SK-N-DZ (cell line): ENCODE measurements around the gene TSPYL1.
"Not testable (repeated sequence)": the region's sequence is repeated elsewhere in the genome, so short reads cannot be mapped to it uniquely, and the experiment has no call there.

Source experiments
- DNase-seq: peaks from one replicate; pipeline ENCODE4 v3.0.0-alpha.2; 2015; ENCODE audit warnings: low spot score

The TSPYL1 gene

DNA sequence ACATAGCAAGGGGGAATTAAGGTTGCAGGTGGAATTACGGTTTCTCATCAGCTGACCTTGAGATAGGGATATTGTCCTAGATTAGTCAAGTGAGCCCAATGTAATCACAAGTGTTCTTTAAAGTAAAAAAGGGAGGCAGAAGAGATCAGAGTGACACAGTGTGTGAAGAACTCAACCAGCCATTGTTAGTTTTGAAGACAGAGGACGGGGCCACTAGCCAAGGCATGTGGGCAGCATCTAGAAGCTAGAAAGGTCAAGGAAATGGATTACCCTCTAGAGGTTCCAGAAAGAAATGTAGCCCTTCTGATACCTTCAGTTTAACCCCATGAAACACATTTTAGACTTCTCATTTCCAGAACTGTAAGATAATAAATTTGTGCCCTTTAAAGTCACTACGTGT, 18.5 kb upstream of the TSPYL1 start:
- DNase-seq = no peak

DNA sequence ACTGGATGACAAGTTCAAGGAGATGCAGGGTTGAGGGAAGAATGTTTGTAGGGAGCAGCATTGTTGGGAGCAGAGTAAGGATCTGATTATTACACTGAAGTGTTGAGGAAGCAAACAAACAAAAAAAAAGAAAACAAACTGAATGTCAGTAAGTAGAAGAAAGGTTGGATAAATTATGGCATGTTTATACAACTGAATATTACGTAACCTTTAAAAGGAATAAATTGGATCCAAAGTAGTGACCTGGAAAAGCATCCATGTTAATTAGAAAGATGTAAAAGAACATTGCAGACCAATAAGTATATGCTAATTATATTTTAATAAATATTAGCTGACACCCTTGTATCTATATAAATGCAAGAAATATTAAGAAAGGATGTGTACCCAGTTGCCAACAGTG, 12.8 kb upstream of the TSPYL1 start:
- DNase-seq = no peak

DNA sequence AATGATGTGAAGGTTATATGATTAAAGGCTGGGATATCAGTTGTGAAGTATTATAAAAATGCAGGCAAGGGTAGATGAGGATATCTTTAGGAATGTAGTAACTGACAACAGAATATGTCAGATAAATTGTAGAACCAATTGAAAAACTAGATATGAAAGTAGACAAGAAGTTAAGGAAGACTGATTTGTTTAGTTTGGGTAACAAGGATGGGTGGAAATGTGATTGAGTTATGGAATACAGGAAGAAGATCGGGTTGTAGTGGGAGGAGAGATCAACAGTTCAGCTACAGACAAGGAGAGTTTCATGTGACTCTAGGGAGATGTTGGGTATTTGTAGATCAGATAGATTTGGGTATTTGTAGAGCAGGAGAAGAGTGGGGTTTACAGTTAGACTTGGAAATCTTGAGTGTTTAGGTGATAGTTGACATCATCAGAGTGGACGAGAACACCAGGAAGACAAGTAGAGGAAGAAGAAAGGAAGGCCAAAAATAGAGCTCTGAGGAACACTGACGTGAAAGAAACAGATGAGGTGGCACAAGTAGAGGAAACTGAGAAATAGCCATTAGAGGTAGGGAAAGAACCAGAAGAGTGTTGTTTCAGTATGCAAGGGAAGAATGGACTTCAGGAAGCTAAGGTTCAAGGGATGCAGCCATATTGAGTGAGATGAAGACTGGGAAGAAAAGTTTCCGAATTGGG, 12.1 kb upstream of the TSPYL1 start:
- no peak for DNase-seq

DNA sequence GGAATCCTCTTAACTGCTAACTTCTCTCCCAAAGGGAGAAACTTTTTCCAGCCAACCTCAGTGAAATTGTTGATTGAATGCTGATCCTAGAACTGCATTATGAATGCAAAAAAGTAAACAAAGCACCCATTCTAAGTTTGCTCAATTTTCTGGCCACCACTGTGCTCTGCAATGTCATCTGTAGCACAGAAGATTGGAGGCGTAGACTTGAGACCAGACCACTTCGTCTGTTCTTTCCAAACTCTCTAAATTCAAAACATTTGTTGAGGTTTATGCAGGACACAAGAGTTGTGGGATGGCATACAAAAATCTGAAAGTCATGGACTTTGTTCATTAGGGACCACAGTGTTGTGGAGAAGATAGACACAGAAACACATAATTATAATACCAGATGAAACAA, 11.1 kb upstream of the TSPYL1 start:
- DNase-seq = no peak

DNA sequence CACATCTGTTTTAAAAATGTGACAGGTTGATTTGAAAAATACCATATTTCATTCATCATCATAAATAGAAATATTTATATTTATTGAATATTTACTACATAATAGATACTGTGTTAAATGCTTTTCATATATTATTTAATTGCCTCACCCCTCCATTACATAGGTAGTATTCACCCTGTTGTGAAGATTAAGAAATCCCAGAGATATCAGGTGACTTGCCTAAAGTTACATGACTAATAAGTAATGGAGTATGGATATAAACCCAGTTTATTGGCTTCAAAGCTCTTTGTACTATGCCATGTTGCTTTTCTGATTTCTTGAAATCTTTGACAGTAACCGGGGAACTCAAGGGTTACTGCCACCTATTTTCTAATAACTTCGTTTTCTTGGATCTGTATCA, 10.1 kb upstream of the TSPYL1 start:
- no peak for DNase-seq

DNA sequence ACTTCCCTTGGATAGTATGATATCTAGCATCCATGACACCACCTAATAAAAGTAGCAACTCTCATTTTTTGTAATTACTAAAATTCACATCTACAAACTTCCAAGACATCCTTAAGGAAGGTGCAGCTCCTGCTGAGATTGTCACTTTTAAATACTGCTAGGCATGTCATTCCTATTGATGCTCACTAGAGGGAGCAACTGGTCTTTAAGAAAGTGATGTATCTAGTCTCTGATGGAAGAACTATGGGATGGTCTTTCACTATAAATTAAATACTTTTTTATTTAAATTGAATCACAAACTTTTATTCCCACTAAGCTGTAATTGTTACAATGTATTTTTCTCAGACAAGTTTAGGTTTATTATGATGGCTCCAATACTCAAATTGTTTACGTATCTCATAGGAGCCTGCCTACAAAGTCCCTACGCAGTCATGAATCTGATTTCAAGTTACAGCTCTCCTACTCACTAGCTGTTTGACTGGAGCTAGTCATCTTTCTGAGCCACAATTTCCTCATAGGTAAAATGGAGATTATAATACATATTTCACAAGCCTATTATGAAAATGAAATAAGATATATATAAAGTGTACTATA, 8.1 kb upstream of the TSPYL1 start:
- peak; percentile 61 for DNase-seq

DNA sequence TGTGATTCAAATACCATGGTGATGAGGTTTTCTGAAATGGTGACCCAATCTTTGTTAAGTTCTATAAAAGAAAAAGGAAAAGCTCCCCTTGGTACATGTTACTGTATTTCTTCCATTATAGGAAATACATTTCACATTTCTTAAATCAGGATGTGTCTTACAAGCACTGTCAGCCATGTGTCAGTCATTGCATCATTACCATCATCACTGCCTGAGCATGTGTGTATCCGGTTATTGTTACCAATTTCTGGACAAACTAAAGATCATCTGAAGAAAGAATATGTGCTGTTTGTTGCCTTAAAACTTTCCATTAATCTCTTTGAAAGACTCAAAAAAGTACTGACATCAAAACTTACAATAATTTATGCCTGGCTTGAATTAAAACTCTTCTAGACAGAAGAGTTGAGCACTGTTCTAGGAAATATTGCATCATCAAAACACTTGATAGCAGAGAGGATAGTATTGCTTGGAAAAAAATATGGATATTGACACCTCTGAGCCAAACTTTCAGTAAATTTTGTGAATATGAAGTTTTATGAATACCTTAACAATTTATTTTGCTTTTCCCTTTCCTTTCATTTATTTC, 7.1 kb upstream of the TSPYL1 start:
- no peak for DNase-seq

DNA sequence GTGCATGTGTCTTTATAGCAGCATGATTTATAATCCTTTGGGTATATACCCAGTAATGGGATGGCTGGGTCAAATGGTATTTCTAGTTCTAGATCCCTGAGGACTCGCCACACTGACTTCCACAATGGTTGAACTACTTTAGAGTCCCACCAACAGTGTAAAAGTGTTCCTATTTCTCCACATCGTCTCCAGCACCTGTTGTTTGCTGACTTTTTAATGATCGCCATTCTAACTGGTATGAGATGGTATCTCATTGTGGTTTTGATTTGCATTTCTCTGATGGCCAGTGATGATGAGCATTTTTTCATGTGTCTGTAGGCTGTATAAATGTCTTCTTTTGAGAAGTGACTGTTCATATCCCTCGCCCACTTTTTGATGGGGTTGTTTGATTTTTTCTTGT, 5.3 kb upstream of the TSPYL1 start:
- DNase-seq = not testable (repeated sequence)

DNA sequence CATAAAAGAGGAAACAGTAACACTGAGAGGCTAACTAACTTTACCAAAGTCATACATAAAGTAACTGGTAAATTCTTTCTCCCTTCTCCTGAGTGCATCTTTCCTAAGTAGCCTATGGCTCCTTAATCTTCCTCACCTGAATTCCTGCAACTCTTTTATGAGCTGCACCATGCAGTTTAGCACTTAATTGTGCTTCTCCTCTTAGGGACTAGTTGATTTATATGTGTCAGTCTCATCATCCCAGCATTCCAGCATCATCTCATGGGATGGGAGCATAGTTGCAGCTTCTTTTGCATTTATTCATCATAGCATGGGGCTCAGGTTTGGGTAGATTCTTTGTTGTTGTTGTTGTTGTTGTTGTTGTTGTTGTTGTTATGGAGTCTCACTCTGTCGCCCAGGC, 3.5 kb upstream of the TSPYL1 start:
- DNase-seq = no peak

DNA sequence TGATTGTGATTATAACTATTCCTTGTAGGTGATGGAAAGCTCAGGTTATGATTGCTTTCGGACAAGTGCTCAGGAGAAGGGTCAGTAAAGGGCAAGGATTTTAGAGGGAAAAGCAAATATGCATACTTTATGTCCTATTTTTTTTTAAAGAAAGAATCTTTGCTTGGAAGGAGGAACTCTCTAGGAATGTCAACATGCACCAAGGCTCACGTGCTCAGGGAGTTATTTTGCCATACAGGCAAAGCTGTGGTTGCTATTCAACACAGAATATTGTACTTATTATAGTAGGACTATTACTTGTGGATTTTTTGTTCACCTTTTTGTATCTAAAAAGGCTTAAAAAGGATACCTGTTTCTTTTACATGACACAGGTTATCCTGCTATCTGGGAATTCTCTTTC, 3.0 kb upstream of the TSPYL1 start:
- DNase-seq = no peak

DNA sequence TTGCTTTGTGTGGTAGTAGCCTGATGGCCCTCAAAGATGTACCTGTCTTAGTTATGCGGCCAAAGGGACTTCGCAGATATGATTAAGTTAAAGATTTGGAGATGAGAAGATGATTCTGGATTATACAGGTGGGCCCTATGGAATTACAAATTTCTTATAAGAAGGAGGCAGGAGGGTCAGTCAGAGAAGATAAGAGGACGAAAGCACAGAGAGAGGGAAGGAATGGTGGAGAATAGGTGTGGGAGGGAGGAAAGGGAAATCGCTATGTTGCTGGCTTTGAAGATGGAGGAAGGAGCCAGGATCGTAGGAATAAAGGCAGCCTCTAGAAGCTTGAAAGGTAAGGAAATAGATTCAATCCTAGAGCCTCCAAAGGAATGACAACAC, 1.2 kb upstream of the TSPYL1 start:
- DNase-seq = no peak

DNA sequence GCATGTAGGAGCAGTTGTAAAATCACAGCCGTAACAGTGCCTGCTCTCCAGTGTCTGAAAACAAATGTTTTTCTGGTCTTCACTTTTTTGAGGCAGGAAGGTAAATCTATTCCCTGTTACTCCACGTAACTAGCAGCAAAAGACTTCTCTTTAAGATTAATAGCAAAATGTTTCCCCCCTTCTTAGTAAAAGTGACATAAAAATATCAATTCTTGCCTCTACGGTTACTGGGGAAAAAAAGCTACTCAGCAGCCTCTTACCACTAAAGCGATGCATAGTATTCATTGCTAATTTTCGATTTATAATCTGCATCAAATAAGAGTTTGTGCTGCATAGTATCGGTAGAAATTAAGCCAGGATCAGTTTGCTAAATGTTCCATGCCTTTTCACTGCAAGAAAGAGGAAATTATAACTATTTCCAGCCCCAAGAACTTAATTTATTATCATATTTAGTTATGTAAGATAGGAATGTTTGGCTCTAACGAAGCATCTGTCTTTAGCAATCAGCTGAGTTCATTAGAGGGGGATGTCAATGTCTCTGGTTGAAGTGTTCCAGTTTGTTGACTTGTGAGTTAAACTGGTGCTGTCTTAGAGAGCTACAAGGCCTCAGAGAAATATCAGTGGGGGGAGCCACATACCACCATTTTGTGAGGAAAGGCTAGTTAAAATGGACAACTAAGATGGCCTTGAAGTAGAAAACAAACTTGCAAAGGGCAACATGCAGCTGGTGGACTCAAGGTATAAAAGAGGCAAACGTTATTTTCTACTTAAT, 617 bp upstream of the TSPYL1 start:
- peak; percentile 14 for DNase-seq

DNA sequence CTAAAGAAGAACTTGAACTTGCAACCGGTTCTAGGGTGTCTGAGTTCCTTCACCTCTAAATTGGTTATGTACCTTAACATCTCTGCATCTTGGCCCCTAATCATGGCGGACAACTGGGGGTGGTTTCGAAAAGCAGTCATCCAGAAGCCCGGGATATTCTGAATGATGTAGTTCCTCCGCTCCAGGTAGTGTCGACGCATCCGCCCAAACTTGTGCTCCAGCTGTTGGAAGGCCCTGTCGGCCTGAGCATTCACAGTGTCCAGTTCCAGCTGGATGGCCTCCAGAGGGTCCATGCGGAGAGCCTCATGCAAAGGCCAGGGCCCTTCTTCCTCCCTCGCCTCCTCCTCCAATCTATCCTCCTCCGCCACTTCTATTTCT, 887 bp downstream of the TSPYL1 start:
- no peak for DNase-seq

DNA sequence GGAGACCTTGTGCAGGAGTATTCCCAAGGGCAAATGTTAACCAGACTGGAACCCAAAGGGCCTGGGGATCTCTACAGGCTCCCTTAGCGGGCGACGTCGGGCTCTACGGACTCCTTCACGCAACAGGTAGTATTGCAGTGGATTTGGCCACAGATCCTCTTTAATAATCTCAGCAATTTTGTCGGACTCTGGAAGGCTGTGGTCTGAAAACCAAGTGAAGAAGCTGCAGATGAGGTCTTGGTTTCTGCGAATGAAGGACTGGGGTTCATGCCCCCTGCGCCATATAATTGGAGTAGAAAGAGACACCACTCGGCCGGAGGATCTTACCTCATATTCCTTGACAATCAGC, 1.3 kb downstream of the TSPYL1 start:
- DNase-seq = no peak

DNA sequence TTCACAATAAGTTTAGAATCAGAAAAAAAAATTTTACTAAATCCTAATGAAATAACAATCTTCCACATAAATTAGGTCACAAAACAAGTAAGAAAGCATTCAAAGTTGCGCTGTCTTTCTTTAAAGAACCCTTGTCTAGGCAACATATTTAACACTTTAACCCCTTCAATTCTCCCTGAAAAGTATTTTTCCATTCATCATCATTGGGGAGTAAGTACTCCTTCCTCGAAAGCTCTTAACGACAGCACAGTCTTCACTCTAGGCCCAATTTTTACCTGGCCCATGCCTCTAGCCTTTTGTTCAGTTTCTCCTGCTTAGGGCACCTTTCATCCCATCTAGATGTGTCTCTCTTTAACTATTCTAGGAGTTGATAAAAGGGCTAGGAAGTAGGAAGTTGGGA, 2.6 kb downstream of the TSPYL1 start:
- DNase-seq = no peak

DNA sequence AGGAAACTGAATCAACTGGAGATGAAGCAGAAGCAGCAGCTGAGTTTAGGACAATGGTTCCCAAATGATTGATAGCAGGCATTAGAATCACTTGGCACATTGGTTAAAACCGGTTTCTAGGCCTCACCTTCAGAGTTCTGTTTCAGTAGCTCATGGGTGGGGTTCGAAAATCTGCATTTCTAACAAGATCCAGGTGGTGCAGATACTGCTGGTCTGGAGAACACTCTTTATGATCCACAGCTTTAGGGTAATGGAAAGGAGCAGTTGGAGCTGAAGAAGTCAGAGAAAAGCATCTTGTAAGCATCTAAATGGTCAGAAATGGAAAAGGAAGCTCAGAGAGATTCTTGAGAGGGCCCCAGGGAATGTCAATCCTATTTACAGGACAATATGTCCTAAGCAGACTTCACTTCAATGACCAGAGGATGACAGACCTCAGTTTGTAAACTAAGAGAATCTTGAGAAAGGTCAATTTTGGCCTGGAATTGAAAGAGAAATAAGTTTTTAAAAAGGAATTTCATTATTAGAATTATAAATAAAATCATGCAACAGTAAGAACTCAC, 8.5 kb downstream of the TSPYL1 start:
- no peak for DNase-seq

DNA sequence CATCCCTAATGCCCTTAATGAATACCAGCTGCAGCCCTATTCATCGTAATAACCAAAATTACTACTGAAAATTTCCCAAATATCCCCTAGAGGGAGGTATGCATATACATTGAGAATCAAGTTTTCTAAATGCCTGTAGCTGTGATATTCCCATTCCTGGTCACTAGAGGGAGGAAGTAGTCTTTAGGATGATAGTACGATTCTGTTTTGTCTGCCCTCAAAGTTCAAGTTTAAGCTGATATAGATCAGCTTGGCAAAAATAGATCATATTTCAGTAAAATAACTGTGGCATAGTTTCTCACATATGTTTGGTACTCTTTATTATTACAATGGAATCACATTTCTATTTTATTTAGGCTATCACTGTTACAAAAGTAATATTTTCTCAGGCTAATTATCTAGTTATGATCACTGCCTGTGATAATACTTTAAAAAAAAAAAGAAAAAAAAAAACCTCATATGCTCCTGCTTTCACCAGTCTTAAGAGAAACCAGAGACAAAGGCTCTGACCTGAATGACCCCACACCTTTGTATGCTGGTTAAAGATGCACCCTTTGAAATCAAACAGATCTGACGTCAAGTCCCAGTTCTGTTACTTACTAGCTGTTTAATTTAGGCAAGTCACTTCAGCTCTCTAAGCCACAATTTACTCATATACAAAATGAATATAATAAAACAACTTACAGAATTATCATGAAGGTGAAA, 11.0 kb downstream of the TSPYL1 start:
- DNase-seq = peak; percentile 85

DNA sequence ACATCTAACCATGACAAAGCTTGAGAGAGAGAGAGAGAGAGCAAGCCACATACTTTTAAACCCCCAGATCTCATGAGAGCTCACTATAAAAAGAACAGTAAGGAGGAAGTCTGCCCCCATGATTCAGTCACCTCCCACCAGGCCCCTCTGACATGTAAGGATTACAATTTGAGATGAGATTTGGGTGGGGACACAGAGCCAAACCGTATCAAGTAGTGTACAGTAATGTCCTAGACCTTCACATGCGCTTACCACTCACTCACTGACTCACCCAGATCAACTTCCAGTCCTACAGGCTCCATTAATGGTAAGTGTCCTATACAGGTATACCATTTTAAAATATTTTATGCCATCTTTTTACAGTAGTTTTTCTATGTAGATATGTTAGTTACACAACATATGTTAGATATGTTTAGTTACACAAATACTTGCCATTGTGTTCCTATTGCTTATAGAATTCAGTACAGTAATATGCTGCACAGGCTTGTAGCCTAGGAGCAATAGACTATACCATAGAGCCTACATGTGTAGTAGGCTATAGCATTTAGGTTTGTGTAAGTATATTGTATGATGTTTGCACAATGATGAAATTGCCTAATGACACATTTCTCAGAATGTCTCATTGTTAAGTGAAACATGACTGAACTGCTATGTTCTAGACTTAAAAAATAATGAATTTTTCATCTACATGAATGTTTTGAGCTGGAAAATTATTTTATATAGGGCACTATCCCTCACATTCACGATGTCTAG, 11.7 kb downstream of the TSPYL1 start:
- DNase-seq = no peak

DNA sequence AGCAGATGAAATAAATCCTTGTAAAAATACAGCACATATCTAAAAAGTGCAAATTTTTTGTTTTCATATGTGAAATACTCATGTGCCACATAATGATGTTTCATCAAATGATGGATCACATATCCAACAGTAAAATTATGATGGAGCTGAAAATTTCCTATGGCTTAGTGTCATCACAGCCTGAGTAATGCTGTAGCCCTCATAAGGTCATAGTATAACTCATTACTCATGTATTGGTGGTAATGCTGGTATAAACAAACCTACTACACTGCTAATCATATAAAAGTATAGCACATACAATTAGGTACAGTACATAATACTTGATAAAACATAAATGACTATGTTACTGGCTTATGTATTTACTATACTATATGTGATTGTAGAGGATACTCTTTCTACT, 12.9 kb downstream of the TSPYL1 start:
- DNase-seq = no peak

DNA sequence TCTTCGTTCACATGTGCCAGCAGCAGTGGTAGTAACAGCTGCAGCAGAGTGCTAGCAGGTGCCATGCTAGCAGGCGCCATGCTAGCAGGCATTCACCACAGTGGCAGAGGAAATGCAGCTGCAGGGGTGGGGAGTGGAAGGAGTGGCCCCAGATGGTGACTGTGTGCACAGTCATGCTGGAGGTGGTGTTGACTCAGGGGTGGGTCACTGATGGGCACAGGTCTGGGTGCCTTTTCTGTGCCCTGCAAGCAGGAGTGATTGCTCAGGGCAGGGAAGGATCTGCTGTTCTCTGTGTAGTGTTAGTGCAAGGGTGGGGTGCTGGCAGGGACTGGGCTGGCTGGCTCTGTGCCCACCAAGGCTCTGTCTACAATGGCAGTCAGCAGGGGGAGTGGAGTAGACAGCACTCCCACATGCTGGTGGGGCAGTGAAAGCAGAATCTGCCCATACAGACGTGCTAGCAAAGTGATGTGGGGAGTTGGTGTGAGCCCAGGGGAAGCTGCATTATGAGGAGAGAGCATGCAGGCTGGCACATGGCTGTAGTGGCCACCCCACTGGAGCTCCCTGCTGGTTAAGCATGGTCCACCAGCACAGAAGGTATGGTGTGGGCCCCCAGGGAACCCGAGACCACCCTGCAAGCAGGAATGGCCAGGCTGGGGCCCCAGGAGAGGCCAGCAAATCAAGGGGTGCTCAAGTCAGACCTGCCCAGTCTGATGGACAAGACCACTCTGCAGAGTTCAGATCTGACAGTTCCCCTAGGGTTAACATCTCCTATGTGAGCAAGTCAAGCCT, 14.5 kb downstream of the TSPYL1 start:
- no peak for DNase-seq
